Raji (cell line): Measurements from ENCODE around the gene VOPP1.

Experiments used
- POLR2A ChIP-seq: IDR thresholded peaks from 2 replicates; pipeline ENCODE4 v1.6.1; 2011; ENCODE audit warnings: low read depth, low read length, control low read depth; ENCODE audit not compliant: insufficient read depth

The VOPP1 gene

DNA sequence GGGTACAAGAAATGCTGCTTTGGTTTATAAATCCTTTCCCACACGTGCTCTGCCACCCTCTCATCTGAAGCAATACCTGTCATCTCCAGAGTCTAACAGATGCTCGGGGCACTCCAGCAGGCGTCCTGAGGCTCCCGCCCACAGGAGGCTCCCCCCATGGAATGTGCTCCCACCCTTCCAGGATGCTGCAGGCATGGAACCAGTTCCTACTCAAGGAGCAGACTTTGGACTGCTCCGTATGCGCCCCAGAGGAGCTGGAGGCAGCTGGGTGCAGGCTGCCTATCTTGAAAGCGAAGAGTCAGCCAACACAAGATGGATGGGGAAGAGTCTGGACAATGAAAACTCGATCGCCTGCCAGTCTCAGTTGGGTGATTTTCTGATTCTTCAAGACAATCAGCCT is 75.4 kb downstream of the VOPP1 start:
- TF ChIP-seq POLR2A: no peak

DNA sequence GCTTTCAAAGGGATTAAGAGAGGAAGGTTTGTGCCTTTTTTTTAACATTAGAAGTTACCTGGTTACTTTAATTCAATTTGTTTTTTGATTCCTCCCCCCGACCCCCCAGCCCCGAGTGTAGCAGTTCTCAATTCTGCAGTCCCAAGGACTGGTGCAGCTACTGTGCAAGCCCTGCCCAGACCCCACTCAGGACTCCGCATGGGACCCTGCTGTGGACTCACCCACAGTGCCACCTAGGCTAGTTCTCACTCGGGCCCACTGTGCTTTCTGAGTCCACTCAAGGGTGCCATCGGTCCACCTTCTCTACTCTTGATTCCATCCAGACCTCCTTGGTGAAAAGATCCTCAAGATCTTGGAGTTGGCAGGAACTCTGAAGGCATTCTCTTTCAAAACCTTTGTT is 77.4 kb downstream of the VOPP1 start:
- TF ChIP-seq POLR2A: no peak

DNA sequence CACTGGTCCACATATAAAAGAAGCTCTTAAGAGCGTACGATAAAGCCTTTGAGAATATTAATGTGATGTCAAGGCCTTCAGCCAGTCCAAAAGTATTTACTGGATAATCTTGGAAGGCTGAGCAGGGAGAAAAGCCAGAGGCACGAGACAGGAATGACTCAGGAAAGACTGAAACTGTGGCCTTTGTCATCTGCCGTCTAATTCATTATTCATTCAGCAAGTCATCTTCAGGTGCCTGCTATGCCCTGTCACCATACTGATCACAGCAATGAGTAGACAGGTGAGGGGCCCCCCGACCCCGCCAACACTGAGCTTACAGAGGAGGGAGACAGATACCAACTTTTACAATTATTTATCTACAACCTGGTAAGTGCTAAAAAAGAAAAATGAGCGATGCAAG is 78.9 kb downstream of the VOPP1 start:
- no peak for TF ChIP-seq POLR2A

DNA sequence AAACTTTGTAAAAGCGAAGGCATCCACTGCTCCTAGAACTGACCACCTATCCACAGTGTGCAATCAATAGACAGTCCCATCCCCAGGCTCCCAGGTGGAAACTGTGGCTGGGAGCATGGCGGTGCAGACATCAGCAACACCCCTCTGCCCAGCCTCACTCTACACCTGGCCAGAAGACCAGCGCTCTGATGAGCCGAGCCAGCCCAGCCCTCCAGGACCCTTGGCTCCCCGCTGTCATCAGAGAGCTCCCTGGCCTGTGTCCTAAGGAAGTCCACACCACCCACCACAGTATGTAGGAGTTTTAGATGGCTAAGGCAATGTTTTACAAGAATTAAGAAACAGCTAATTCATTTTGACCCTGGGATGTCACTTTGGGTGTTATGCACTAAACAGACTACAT is 81.0 kb downstream of the VOPP1 start:
- TF ChIP-seq POLR2A: no peak

DNA sequence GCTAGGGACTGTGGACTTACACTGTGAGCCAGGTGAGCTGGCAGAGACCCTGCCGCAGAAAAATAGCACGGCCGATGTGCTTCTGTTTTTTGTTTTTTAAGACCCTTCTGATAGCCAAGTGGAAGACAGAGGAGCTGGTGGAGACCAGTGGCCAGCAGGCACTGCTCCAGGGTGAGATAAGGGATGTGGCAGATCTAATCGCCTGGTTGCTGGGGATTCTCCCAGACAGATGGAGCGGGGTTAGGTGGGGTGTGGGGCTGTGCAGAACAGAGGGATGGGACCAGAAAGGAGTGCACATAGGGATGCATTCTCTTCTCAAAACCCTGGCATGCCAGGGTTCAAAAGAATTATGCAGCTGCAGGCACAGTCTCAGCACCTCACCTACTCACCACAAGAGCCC is 82.2 kb downstream of the VOPP1 start:
- no peak for TF ChIP-seq POLR2A

DNA sequence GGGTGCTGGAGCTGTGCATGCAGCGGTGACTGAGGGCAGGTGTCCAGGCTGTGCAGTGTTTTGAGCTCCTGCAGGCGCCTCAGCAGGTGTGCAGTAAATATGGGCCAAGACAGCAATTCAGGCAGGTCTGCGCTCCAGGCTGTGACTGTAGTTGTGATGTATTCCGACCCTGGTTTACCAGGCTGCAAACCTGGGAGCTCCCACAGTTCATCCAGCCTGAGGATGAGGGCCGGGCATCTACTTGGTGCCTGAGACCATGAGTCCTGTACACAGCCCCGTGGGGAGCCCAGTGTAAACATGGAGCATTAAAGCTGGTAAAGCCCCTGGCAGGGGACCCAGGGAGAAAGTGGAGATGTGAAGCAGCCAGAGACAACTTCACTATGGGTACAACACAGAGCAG is 82.8 kb downstream of the VOPP1 start:
- TF ChIP-seq POLR2A: no peak

DNA sequence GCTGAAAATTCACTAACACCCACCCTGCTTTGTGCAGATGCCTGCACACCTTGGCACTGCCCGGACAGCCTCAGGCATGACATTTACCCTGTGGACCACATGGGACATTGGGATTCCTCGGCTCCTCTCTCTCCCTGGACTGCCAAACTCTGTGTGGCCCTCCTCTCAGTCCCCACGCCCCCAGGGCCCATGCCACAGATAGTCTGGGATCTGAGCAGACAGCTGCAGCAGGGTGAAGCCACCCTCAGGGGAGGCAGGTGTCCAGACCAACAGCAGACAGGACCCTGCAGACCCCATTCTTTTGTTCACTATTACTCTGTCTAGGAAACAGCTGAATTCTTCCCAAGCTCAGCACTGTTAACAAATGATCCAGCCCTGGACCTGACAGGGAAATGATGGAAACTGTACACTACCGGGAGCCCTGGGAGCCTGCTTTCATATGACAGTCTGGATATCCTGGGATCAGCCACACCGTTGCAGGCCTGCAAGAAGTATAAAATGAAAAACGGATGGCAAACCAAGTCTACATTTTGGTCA is 83.4 kb downstream of the VOPP1 start:
- TF ChIP-seq POLR2A: no peak

DNA sequence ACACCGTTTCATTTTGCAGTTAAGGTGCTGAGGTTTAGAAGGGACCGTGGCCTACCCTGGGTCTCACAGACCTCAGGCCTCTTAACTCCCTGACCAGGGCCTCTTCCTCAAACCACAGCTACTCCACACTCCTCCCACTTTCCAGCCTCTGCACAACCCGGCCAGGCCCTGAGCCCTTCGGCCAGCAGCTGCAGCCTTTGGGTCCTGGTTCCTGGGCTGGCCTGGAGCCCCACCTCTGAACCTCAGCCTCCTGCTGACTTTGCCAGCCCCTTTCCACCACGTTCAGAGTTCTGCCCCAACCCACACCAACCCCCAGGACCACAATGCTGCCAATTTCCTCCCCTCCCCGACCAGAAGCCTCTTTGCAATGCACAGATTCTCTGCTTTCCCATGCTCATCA is 84.1 kb downstream of the VOPP1 start:
- no peak for TF ChIP-seq POLR2A

DNA sequence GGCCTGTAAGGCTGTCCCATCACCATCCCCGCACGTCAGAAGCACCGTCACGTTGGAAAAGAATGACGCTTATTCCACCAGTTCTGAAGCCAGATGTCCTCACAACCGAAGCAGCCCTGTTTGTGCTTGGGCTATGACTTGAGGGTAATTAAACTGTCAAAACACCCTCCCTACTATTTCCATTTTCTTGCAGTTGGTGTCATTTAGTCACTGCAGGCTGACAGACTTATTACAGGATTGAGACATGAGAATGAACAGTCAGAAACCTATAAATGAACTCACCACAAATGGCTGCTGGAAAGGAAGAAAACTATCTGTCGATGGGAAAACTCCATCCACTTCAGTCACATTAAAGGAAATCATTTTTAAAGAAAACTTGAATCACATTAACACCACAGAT is 85.3 kb downstream of the VOPP1 start:
- TF ChIP-seq POLR2A: no peak

DNA sequence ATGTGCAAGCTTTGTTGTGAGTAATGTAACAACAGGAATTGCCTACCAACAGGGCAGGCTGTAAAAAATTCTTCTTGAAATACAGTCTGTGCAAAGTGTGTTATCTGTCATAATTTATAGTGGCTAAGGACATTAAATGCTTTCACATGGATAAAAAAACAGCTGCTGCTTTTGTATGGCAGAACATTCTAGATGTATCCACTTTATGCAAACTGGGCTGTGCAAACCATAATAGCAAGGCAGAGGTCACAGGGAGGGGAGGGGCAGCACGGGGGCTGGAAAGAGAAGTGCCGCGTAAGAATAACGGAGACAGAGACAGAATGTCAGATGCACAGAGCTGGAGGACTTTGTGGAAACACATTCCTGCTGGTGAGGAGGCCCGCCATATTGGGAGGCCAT is 86.1 kb downstream of the VOPP1 start:
- no peak for TF ChIP-seq POLR2A

DNA sequence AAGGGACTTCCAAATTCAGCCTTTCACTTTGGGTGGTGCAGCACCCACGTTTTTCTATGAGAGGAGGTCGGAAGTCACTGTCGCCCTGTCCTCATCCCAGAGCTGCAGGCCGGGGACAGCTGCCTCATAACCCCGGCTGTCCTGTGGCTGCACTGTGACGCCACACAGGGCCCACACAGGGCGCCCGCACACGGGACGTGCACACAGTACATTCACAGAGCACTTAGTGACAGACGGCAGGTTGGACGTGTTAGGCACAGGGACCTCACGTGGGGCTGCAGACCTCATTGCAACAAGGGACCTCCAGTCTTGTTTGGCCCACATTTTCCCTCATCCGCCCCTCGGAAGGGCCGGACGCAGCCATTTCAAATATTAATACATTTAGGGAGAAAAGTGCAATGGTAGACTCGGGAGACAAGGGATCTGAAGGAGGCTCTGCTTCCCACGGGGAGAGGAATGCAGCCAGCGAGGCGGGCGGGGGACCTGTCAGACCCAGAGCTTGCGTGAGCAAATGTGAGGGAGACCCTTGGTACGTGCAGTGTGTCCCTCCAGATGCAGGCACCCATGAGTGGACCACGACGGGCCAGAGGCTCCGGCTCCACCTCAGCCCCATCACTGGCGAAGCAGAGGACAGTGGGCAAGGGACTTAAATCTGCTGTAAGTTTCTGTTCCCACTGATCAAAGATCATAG is 86.7 kb downstream of the VOPP1 start:
- no peak for TF ChIP-seq POLR2A

DNA sequence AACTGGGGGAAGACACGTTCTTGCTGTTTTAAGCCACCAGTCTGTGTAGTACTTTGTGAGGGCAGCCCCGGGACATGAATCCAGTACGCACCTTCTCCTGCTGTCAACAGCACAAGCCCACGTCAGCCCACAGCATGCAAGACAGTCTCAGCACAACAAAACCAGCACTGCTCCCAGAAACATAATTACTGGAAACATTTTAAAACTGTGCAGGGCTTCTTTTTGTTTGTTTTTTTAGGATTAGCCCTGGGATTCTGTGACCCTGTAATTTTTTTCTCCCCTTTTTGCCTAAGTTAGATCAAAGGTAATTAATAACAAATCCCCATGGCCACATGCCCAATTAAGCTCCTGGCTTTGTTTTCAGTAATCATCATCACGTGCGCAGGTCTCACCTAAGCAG is 87.5 kb downstream of the VOPP1 start:
- TF ChIP-seq POLR2A: no peak

DNA sequence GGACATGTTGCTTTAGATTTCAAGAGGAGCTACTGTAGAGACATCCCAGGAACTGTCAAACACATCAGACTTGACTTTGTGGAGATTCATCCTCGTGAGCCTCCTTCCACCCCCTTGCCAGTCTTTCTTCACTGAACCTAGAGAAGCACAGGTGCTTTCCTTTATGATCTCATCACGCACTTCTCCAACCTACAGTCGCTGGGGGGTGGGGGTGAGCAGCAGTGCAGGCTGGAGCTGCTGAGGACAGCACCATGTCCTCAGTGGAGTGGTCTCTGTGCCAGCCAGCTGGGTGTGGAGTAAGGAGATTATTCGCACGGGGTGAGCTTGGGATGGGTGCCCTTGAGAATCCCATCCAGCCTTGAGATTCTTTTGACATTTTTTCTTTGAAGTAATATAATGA is 88.1 kb downstream of the VOPP1 start:
- no peak for TF ChIP-seq POLR2A

DNA sequence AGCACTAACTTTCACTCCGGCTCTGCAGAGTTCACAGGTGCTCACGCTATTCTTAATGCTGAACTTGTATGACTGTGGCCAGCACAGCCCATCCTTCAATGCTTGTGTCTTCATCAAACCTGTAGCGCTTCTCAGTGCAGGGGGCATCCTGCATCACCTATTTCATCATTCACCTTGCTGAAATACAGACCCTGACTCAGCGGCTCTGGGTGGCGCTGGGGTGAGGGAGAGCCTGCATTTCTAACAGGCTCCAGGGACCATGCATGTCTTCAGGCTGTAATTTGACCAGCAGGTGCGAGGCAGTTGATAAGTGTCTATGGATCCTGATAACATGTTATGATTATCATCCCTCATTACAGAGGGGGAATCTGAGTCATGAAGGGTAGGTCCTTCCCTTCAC is 89.3 kb downstream of the VOPP1 start:
- no peak for TF ChIP-seq POLR2A

DNA sequence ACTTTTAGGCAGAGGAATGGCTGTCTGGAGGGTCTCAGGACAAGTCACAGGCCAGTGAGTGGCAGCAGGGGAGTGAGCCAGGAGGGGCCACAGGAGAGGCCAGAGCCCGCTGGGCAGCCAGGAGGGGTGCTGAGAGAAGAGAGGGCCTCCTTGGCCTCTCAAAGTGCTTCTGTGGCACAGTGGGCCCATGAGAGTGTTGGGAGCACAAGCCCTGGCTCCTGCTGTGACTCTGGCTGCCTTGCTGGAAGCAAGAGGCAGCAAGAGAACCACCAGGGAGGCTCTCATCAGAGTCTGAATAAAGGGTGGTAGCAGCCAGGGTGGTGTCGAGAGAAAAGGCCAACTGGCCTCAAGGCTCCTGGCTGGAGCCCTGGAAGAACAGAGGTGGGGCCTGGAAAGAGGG is 91.1 kb downstream of the VOPP1 start:
- no peak for TF ChIP-seq POLR2A

DNA sequence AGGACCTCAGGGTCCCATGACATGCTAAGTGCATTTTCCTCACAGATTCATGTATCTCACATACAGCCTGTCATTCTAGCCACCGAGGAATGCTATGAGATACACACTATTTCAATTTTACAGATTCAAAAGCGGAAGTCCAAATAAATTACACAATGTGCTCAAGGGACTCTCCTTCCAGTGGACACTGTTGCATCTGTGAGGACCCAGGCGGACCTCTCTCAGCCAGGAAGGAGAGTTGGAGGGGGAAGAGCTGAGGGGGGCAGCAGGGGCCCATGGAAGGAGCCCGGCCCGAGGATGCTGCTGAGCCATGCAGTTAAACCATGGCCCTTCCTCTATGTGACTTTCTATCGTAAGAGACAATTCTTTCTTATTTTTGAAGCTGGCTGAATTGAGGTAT is 93.6 kb downstream of the VOPP1 start:
- TF ChIP-seq POLR2A: no peak

DNA sequence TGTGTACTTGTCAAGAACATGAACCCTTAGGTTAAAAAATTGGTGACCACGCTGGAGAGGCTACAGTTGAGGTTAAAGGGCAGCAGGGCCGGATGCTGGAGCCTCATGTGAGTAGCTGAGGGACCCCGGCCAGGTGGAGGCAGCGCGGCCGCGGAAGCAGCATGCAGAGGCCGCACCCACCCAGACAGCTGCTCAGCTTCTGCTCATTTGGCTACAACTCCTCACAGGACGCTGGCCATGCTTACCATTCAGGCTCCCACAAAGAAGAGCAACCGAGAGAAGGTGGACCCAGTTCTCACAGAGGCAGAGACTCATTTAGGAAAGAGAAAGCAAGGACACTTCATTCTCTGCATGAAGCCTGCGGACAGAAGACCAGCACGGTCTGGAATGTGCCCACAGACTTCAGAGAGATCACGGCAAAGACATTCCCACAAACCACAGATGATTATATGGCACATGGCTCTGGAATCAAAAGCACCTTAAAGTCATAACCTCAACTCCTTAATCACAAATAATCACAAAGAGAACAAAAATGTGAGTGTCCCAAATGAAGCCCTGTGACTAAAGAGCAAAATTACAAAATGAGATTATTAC is 94.4 kb downstream of the VOPP1 start:
- no peak for TF ChIP-seq POLR2A

DNA sequence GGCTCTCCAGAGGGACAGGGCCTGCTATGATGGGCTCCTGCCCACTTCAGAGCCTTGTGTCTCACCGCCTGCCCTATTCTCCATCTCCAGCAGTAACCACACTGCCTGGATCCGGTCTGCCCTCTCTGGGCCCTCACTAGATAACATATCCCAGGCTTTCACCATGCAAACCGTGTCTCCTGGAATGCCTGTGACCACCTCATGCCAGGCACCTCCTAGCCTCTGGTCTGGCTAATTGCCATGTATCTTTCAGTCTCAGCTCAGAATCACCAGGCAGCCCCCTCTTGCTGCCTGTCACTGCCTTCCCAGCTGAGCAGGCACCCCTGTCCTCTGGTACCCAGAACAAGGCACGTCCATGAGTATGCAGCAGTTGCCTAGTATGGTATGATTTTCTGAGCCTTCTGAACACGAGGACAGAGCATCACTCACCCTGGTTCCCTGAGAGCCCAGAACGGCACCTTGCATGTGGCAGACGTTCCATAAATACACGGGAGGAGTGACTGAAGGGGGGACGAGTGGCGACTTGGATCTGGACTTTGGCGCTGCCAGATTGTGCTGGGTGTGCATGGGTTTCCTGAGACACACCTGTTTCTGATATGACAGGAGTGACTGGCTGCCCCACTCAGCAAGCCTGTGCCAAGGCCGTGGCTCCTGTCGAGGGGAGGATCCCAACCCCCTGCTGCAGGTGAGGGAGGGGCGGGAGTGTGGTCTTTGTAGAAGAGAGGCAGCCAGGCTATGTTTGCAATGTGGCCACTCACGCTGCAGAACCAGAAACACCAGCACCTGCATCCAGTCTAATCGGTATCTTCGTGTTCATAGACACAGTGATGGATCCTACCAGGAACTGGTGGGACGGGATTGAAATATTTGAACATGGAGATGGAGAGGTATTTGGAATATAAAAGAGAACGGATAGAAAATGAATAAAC is 95.2 kb downstream of the VOPP1 start:
- no peak for TF ChIP-seq POLR2A
